HK-2 (cell line): ENCODE data around the gene MUC5AC.
"Not testable (repeated sequence)": the region's sequence is repeated elsewhere in the genome, so short reads cannot be mapped to it uniquely, and the experiment has no call there.

Experiments
- DNase-seq: peaks from one replicate; pipeline ENCODE4 v3.0.0-alpha.2; 2018; ENCODE audit not compliant: unreplicated experiment

Gene MUC5AC

DNA sequence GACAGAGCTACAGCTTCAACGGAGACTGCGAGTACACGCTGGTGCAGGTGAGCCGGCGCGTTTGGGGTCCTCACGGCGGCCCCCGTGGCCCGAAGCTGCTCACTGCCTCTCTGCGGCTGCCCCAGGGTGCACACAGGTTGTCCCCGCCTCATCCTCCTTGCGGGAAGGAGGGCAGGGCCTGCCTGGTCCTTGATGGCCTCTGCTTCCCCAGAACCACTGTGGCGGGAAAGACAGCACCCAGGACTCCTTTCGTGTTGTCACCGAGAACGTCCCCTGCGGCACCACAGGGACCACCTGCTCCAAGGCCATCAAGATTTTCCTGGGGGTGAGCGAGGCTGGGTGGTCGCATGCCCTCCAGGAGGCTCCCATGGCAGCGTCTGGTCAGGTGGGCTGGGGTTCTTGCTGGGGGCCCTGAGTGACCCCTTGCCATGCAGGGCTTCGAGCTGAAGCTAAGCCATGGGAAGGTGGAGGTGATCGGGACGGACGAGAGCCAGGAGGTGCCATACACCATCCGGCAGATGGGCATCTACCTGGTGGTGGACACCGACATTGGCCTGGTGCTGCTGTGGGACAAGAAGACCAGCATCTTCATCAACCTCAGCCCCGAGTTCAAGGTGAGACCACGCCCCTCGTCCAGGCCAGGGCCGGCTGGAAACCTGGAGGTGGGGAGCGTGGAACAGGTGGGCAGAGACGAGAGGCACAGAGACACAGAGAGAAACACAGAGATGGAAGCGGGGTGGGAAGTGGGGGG lies 19.4 kb downstream of the MUC5AC start:
- DNase-seq, result no peak

DNA sequence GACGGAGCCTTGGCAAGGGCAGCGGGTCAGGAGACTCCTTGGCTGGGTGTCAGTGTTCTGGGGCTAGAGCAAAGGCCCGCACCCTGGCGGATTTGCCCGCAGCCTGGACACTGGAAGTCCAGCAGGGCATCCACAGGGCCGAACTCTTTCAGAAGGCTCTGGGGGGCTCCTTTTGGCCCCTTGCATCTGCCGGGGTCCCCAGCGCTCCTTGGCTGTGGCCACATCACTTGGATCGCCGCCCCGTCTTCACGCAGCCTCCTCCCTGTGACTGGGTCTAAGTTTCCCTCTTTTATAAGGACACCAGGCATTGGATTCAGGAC lies 20.0 kb downstream of the MUC5AC start:
- no peak for DNase-seq

DNA sequence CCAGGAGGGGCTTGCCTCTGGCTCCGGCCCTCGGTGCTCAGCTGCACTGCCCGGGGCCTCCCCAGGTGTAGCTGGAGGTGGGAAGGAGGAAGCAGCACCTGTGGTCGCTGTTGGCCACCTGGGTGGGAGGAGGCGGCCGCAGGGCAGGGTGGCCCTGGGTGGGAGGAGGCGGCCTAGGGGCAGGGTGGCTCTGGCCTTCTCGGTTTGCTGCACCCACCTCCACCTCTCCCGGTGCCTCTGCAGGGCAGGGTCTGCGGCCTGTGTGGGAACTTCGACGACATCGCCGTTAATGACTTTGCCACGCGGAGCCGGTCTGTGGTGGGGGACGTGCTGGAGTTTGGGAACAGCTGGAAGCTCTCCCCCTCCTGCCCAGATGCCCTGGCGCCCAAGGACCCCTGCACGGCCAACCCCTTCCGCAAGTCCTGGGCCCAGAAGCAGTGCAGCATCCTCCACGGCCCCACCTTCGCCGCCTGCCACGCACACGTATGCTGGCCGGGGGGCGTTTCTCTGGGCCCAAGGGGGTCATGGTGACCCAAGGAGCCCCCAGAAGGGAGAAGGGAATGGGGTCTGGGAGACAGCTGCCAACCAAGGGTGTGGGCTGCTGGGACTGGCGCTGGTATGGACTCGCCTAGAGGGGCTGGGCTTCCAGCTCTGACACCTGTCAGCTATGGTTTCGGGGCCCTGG lies 20.6 kb downstream of the MUC5AC start:
- DNase-seq, result no peak

DNA sequence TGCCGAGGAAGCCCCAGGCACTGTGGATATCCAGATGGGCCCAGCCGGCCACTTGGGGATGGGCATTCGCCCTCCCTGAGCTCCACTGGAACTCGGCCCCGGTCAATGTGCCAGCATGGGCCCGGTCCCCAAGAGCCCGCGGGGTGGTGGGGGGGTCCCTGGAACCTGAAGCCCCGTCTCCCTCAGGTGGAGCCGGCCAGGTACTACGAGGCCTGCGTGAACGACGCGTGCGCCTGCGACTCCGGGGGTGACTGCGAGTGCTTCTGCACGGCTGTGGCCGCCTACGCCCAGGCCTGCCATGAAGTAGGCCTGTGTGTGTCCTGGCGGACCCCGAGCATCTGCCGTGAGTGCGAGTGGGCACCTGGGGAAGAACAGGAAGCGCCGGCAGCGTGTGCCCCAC lies 21.2 kb downstream of the MUC5AC start:
- no peak for DNase-seq

DNA sequence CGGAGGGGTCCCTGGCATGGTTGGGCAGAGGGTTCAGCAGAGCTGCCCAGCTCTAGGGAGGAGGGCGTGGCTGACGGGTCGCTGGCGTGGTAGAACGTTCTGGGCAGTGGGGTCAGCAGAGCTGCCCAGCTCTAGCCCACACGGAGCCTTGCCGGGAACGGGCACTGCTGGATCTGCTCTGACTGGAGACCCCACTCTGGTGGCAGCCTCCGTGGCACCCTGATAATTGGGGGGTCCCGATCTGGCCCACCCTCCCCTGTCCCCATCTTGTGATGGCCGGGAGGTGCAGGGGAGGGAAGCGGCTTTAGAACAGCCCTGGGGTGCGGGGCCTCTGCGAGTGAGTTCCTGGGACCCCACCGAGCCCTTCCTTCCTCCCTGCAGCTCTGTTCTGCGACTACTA lies 21.9 kb downstream of the MUC5AC start:
- DNase-seq, result no peak

DNA sequence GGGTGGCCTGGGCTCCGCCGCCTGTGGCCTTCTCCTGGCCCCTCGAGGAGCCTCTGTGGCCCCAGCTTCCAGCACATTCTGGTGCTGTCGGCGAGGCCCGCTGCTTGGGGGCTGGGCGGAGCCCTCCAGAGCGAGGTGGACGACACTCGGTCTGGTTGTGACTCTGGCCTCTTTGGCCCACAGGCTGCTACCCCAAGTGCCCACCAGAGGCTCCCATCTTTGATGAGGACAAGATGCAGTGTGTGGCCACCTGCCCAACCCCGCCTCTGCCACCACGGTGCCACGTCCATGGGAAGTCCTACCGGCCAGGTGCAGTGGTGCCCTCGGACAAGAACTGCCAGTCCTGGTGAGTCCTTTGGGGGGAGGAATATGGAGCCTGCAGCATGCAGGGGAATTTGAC lies 22.4 kb downstream of the MUC5AC start:
- DNase-seq, result no peak

DNA sequence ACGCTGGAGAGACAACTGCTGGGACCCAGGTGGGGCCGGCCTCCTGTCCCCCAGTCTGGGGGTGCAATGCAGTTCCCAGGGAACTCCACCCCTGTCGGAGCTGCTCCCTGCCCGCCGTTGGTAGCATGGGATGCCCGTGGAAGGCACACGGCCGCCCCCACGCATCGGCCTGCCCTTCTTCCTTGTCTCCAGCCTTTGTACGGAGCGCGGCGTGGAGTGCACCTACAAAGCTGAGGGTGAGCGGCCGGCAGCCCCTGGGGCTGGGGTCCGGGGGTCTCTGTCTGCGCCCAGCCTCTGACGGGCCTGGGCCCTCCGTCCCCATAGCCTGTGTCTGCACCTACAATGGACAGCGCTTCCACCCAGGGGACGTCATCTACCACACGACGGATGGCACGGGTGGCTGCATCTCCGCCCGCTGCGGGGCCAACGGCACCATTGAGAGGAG lies 23.2 kb downstream of the MUC5AC start:
- DNase-seq, result no peak

DNA sequence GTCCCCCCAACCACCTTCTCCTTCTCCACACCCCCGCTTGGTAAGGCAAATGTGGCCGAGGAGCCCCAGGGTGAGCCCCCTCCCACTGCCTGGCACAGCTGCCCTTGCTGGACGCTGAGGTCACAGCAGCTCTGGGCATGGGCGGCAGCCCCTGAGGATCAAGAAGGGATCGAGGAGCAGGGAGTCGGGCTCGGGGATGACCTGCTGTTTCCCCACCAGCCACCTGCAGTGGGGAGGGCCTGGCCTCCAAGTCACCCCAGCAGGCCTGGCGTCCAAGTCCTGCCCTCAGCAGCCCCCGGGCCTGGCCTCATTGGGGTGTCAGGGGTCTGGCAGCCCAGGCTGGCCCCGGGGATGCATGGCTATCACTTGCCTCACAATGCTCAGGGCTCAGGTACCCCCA lies 23.7 kb downstream of the MUC5AC start:
- no peak for DNase-seq

DNA sequence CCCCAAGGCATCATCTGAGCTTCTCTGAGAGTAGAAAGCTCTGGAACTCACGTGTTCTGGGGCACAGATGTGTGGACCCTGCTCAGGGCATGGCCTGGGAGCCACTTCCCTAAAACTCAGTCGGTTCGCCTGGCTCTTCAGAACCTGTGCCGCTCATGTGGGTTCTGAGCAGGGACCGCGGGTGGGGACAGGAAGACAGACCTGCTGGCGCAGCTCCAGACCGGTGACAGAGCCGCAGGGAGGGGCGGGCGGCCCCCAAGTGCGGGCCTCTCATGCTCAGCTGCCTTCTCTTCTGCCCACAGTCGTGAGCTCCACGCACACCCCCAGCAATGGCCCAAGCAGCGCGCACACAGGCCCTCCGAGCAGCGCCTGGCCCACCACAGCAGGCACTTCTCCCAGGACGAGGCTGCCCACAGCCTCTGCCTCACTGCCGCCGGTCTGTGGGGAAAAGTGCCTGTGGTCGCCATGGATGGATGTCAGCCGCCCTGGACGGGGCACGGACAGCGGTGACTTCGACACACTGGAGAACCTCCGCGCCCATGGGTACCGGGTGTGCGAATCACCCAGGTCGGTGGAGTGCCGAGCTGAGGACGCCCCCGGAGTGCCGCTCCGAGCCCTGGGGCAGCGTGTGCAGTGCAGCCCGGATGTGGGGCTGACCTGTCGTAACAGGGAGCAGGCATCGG lies 24.2 kb downstream of the MUC5AC start:
- no peak for DNase-seq

DNA sequence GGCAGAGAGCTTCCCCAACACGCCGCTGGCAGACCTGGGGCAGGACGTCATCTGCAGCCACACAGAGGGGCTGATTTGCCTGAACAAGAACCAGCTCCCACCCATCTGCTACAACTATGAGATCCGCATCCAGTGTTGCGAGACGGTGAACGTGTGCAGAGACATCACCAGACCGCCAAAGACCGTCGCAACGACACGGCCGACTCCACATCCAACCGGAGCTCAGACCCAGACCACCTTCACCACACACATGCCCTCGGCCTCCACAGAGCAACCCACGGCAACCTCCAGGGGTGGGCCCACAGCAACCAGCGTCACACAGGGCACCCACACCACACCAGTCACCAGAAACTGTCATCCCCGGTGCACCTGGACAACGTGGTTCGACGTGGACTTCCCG lies 26.4 kb downstream of the MUC5AC start:
- not testable (repeated sequence) for DNase-seq

DNA sequence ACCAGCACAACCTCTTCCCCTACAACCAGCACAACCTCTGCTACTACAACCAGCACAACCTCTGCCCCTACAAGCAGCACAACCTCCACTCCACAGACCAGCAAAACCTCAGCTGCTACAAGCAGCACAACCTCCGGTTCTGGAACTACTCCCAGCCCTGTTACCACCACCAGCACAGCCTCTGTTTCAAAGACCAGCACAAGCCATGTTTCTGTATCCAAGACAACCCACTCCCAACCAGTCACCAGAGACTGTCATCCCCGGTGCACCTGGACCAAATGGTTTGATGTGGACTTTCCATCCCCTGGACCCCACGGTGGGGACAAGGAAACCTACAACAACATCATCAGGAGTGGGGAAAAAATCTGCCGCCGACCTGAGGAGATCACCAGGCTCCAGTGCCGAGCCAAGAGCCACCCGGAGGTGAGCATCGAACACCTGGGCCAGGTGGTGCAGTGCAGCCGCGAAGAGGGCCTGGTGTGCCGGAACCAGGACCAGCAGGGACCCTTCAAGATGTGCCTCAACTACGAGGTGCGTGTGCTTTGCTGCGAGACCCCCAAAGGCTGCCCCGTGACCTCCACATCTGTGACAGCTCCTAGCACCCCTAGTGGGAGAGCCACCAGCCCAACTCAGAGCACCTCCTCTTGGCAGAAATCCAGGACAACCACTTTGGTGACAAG lies 30.8 kb downstream of the MUC5AC start:
- not testable (repeated sequence) for DNase-seq

DNA sequence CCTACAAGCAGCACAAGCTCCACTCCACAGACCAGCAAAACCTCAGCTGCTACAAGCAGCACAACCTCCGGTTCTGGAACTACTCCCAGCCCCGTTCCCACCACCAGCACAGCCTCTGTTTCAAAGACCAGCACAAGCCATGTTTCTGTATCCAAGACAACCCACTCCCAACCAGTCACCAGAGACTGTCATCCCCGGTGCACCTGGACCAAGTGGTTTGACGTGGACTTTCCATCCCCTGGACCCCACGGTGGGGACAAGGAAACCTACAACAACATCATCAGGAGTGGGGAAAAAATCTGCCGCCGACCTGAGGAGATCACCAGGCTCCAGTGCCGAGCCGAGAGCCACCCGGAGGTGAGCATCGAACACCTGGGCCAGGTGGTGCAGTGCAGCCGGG lies 32.1 kb downstream of the MUC5AC start:
- not testable (repeated sequence) for DNase-seq

DNA sequence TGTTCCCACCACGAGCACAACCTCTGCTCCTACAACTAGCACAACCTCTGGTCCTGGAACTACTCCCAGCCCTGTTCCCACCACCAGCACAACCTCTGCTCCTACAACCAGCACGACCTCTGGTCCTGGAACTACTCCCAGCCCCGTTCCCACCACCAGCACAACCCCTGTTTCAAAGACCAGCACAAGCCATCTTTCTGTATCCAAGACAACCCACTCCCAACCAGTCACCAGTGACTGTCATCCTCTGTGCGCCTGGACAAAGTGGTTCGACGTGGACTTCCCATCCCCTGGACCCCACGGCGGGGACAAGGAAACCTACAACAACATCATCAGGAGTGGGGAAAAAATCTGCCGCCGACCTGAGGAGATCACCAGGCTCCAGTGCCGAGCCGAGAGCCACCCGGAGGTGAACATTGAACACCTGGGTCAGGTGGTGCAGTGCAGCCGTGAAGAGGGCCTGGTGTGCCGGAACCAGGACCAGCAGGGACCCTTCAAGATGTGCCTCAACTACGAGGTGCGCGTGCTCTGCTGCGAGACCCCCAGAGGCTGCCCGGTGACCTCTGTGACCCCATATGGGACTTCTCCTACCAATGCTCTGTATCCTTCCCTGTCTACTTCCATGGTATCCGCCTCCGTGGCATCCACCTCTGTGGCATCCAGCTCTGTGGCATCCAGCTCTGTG lies 34.2 kb downstream of the MUC5AC start:
- DNase-seq, result not testable (repeated sequence)

DNA sequence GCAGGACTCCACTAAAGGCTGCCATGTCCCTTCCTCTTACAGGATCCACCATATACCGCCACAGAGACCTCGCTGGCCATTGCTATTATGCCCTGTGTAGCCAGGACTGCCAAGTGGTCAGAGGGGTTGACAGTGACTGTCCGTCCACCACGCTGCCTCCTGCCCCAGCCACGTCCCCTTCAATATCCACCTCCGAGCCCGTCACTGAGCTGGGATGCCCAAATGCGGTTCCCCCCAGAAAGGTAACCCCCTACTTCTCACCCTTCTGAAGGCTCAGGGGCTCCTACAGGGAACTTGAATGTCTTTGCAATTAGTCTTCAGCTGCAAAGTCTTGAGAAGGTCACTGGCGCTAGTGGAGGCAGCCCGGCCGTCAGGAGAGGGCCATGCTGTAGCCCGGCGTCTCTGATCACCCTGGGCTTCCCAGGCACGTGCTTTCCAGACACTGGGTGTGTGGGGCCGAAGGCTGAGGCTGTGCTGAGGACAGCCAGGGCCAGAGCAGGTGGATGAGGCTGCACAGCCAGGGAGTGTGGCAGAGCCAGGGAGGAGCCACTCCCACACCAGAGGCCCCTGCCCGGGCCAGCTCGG lies 35.1 kb downstream of the MUC5AC start:
- DNase-seq, result no peak

DNA sequence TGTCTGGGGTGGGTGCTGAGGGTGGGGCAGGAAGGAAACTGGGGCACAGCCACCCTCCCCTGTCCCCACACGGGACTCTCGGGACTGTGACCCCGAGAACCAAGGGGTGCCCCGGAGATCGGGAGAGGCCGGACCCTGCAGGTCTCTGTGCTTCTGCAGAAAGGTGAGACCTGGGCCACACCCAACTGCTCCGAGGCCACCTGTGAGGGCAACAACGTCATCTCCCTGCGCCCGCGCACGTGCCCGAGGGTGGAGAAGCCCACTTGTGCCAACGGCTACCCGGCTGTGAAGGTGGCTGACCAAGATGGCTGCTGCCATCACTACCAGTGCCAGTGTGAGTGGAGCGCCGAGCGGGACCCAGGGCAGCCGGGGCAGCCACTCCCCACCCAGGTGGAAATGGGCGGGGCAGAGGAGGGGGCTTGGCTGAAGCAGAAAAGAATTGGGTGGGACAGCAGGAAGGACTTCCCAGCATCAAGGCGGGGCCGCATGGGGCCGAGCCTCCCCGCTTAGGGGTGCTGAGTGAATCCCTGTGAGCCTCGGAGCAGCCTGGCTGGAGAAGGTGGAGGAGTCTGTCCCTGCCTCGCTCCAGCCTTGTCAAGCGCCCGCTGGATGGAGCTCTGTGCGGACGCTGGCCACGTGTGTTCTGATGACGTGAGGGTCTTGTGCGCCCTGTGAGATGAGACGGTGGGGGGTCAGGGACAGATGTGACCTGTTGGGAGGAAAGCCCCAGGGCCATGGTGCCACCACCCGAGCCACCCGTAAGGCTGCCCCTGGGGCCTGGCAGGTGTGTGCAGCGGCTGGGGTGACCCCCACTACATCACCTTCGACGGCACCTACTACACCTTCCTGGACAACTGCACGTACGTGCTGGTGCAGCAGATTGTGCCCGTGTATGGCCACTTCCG lies 35.8 kb downstream of the MUC5AC start:
- no peak for DNase-seq

DNA sequence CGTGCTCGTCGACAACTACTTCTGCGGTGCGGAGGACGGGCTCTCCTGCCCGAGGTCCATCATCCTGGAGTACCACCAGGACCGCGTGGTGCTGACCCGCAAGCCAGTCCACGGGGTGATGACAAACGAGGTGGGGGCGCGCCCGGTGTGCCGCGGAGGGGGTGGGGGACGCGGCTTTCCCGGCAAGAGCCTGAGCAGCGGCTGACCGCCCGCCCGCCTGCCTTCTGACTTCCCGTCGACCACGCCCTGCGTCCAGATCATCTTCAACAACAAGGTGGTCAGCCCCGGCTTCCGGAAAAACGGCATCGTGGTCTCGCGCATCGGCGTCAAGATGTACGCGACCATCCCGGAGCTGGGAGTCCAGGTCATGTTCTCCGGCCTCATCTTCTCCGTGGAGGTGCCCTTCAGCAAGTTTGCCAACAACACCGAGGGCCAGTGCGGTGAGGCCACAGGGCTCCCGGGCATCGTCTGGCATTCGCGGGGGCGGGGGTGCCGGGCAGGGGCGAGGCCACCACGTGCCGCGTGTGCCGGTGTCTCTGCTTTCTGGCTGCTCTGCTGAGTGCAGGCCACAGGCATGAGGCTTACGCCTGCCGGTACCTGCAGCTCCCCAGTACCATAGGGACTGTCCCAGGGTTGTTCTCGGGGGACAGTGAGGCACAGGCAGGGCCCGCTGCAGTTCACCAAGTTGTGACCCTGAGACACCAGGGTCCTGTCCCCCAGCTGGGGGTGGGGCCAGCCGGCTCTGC lies 36.7 kb downstream of the MUC5AC start:
- DNase-seq, result no peak

DNA sequence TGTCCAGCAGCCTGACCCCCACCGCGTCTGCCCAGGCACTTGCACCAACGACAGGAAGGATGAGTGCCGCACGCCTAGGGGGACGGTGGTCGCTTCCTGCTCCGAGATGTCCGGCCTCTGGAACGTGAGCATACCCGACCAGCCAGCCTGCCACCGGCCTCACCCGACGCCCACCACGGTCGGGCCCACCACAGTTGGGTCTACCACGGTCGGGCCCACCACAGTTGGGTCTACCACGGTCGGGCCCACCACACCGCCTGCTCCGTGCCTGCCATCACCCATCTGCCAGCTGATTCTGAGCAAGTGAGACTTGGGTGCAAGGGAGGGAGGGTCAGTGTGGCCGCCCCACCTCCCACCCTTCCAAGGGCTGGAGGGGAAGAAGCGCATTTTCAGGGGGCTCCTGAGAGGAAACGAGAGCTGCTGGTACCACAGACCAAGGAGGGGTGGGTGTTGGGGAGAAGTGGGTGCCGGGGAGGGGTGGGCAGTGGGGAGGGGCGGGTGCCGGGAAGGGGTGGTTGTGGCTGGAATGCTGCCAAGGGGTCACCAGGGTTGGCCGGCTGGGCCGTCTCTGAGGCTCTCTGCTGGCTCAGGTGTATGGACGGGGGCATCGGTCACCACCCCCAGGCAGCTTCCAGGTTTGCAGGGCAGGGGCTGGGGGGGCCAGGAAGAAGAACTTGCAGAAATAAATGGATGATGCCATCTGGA lies 37.4 kb downstream of the MUC5AC start:
- no peak for DNase-seq

DNA sequence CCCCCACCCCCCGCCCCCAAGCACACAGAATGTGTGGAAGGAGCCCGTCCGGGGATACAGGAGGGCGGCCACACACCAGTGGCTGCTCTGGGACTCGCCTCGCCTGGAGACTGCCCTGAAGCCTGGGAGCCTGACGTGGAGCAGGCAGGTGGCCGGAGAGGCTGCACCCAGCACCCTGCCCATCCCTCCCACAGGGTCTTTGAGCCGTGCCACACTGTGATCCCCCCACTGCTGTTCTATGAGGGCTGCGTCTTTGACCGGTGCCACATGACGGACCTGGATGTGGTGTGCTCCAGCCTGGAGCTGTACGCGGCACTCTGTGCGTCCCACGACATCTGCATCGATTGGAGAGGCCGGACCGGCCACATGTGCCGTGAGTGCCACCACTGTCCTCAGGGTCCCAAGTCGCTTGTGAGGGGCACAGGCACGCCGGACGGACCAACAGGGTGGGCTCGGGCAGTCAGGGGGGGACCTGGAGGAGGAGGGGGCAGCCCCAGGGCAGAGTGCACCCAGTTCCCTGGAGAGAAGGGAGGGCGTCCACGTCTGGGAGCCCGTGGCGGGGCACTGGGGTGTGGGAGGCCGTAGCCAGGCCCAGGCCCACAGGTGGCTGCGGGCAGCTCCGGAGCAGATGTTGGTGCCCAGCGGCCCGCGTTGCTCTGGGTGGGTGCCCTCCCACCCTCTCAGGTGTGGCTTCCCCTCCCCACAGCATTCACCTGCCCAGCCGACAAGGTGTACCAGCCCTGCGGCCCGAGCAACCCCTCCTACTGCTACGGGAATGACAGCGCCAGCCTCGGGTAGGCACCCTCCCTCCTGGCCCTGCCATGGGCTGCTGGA lies 38.1 kb downstream of the MUC5AC start:
- no peak for DNase-seq
